IPS-18a (cell line): ENCODE data around the gene TSPAN3.

Source experiments
- H3K27ac ChIP-seq: one replicate; pipeline ENCODE4 v1.5.1; 2013; ENCODE audit warnings: low read length
- H3K27me3 ChIP-seq: one replicate; pipeline ENCODE4 v1.6.1; 2013; ENCODE audit warnings: mild to moderate bottlenecking, low read length; ENCODE audit not compliant: control insufficient read depth, insufficient read depth
- H3K36me3 ChIP-seq: one replicate; pipeline ENCODE4 v1.6.1; 2013; ENCODE audit warnings: low read depth, low read length; ENCODE audit not compliant: control insufficient read depth
- H3K4me1 ChIP-seq: one replicate; pipeline ENCODE4 v1.6.1; 2013; ENCODE audit warnings: low read depth, low read length; ENCODE audit not compliant: control insufficient read depth
- H3K4me3 ChIP-seq: one replicate; pipeline ENCODE4 v1.5.1; 2013; ENCODE audit warnings: low read length
- H3K9ac ChIP-seq: one replicate; pipeline ENCODE4 v1.6.1; 2013; ENCODE audit warnings: mild to moderate bottlenecking, low read length, moderate library complexity
- H3K9me3 ChIP-seq: one replicate; pipeline ENCODE4 v1.6.1; 2013; ENCODE audit warnings: low read depth, low read length; ENCODE audit not compliant: control insufficient read depth

The TSPAN3 gene

GRCh38 chr15:76994001-76994400 is 76.9 kb downstream of the TSPAN3 start:
- no peak overlapping the region for H3K27ac ChIP-seq
- no peaks in the 10 kb centered on the region for H3K9me3 ChIP-seq
- H3K9ac ChIP-seq, result no peak overlapping the region
- H3K36me3 ChIP-seq, result no peaks in the 10 kb centered on the region
- no peak overlapping the region for H3K4me3 ChIP-seq
- H3K4me1 ChIP-seq, result no peaks in the 10 kb centered on the region
- no peaks in the 10 kb centered on the region for H3K27me3 ChIP-seq

- Histone ChIP-seq H3K4me3 (no peak overlapping the region), H3K9ac (no peak overlapping the region), H3K4me1 (no peaks in the 10 kb centered on the region), H3K9me3 (no peaks in the 10 kb centered on the region), H3K27ac (no peak overlapping the region), H3K27me3 (no peaks in the 10 kb centered on the region), H3K36me3 (no peaks in the 10 kb centered on the region)
Observed at GRCh38 chr15:76993114-76993725, 77.7 kb downstream of the TSPAN3 start.

GRCh38 chr15:76991741-76992645 is 78.9 kb downstream of the TSPAN3 start:
- Histone ChIP-seq H3K4me3 (no peak overlapping the region), H3K4me1 (no peaks in the 10 kb centered on the region), H3K27me3 (no peaks in the 10 kb centered on the region), H3K27ac (no peak overlapping the region), H3K36me3 (no peaks in the 10 kb centered on the region), H3K9ac (no peak overlapping the region), H3K9me3 (no peaks in the 10 kb centered on the region)
